ENCODE data around the gene SMIM29.
A peak's percentile ranks its signal among the peaks of the same experiment; 100 is the strongest.
"Not testable (repeated sequence)": the region's sequence is repeated elsewhere in the genome, so short reads cannot be mapped to it uniquely, and the experiment has no call there.

The SMIM29 gene

DNA sequence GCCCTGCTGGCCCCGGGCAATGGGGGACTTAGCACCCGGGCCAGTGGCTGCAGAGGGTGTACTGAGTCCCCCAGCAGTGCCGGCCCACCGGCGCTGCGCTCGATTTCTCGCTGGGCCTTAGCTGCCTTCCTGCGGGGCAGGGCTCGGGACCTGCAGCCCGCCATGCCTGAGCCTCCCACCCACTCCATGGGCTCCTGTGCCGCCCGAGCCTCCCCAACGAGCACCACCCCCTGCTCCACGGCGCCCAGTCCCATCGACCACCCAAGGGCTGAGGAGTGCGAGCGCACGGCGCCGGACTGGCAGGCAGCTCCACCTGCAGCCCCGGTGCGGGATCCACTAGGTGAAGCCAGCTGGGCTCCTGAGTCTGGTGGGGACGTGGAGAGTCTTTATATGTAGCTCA is 20.3 kb upstream of the SMIM29 start:
- not testable (repeated sequence) for DNase-seq (ENCODE audit: low spot score)

- DNase-seq (ENCODE audit: low spot score): no peak
Observed at GRCh38 chr6:34267746-34268145, 18.9 kb upstream of the SMIM29 start.

DNA sequence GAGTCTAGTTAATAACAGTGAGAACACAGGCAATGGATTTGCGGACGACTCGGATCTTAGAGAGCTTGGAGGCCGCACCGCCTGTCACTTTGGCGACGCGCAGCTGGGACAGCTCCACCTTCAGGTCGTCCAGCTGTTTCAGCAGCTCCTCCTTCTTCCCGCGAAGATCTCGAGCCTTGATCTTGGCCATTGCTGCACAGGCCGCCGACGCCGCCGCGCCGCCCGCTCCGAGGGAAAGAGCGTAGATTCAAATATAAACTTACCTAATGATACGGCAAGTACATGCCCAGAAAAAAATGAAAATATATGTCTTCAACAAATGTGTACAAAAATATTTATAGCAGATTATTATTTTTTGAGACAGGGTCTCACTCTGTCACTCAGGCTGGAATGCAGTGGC is 14.7 kb upstream of the SMIM29 start:
- not testable (repeated sequence) for DNase-seq (ENCODE audit: low spot score)

GRCh38 chr6:34260576-34261267 is 11.9 kb upstream of the SMIM29 start:
- no peak for DNase-seq (ENCODE audit: low spot score)

DNA sequence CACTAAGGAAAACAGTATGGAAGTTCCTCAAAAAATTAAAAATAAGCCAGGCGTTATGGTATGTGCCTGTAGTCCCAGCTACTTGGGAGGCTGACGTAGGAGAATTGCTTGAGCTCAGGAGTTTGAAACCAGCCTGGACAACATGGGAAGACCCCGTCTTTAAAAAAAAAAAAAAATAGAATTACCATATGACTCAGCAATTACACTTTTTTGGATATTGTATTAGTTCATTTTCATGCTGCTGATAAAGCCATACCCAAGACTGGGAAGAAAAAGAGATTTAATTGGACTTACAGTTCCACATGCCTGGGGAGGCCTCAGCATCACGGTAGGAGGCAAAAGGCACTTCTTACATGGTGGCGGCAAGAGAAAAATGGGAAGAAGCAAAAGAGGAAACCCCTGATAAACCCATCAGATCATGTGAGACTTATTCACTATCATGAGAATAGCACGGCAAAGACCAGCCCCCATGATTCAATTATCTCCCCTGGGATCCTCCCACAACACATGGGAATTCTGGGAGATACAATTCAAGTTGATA is 10.8 kb upstream of the SMIM29 start:
- DNase-seq (ENCODE audit: low spot score): no peak

DNA sequence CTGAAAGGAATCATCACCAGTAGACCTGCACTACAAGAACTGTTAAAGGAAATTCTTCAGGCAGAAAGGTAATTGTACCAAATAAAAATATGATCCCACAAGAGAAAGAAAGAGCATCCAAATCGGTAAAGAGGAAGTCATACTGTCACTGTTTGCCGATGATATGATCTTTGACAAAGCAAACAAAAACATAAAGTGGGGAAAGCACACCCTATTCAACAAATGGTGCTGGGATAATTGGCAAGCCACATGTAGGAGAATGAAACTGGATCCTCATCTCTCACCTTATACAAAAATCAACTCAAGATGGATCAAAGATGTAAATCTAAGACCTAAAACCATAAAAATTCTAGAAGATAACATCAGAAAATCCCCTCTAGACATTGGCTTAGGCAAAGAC is 3.6 kb upstream of the SMIM29 start:
- not testable (repeated sequence) for DNase-seq (ENCODE audit: low spot score)

GRCh38 chr6:34249469-34250261 is 859 bp upstream of the SMIM29 start:
- peak; percentile 4 for DNase-seq (ENCODE audit: low spot score)

GRCh38 chr6:34248198-34248726 is 544 bp downstream of the SMIM29 start:
- peak; percentile 33 for DNase-seq (ENCODE audit: low spot score)

DNA sequence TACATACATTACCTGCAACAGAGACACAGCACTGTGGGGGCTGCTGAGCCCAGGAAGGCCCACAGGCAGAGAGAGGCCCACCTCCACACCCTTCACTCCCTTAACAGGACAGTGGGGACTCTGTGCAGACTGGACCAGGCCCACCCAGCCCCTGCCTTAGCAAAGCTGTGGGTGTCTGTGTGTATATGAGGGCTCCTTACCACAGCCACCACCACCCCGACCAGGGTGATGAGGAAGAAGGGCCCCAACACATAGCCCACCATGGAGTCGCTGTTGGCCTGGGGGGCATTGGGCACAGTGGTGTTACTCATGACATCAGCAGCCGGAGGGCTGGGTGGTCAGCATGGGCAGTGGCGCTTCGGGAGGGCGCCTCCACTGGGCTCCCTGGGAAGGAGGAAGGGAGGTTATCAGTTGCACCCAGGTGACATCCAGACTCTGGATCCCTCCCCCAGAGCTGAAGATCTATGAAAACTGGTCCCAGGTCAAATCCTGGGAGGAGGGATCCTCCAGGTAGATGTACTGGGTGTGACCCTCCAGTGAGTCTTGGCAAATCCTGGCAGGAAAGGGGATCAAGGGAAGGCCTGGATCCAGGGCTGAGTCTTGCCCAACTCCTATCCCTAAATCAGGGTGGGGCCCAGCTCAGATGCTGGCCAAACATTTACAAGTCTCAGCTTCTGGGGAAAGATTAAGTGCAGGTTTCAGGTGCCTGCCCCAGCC is 1.2 kb downstream of the SMIM29 start:
- DNase-seq (ENCODE audit: low spot score): peak; percentile 25

DNA sequence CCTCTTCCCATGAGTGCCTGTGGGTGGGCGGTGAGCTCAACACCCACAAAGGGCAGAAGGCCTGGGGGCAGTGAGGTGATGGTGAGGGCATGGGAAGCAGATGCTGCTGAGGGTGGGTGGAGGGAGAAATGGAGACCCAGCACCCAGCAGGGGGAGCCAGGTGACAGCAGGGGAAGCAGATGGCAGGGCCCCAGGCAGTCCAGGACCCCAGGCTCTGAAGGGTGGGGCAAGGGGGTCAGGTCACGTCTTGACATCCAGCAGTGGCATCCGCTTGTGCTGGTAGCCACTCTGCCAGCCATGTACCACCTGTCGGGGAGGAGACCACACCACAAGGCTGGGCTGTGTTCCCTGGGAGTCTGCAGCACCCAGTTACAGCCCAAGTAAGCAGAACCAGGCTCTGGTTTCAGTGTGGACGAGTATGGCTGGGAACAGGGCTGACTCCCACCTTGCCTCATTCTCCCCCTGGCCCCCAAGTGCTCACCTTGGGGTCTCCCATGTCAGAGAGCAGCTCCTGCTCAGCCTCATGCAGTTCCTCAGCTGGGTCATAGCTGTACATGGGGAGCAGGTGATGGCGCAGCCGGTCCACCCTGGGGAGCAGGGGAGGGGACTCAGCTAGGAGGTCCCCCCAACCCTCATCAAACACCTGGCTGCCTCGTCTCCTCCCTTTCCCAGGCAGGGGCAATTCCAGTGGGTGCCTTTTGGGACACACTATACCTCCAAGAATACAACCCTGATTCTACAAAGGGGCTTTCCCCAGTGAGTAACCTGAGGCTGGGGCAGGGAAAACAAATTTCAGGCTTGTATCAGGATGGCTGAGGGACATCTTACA is 2.0 kb downstream of the SMIM29 start:
- DNase-seq (ENCODE audit: low spot score): peak; percentile 76

GRCh38 chr6:34246249-34246562 is 2.6 kb downstream of the SMIM29 start:
- no peak for DNase-seq (ENCODE audit: low spot score)

DNA sequence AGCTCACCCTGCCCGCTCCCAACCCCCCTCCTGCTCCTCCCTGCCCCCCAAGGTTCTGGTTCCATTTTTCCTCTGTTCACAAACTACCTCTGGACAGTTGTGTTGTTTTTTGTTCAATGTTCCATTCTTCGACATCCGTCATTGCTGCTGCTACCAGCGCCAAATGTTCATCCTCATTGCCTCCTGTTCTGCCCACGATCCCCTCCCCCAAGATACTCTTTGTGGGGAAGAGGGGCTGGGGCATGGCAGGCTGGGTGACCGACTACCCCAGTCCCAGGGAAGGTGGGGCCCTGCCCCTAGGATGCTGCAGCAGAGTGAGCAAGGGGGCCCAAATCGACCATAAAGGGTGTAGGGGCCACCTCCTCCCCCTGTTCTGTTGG is 3.1 kb downstream of the SMIM29 start:
- DNase-seq (ENCODE audit: low spot score): not testable (repeated sequence)

- not testable (repeated sequence) for DNase-seq (ENCODE audit: low spot score)
Observed at GRCh38 chr6:34245032-34245760, 3.6 kb downstream of the SMIM29 start.

DNA sequence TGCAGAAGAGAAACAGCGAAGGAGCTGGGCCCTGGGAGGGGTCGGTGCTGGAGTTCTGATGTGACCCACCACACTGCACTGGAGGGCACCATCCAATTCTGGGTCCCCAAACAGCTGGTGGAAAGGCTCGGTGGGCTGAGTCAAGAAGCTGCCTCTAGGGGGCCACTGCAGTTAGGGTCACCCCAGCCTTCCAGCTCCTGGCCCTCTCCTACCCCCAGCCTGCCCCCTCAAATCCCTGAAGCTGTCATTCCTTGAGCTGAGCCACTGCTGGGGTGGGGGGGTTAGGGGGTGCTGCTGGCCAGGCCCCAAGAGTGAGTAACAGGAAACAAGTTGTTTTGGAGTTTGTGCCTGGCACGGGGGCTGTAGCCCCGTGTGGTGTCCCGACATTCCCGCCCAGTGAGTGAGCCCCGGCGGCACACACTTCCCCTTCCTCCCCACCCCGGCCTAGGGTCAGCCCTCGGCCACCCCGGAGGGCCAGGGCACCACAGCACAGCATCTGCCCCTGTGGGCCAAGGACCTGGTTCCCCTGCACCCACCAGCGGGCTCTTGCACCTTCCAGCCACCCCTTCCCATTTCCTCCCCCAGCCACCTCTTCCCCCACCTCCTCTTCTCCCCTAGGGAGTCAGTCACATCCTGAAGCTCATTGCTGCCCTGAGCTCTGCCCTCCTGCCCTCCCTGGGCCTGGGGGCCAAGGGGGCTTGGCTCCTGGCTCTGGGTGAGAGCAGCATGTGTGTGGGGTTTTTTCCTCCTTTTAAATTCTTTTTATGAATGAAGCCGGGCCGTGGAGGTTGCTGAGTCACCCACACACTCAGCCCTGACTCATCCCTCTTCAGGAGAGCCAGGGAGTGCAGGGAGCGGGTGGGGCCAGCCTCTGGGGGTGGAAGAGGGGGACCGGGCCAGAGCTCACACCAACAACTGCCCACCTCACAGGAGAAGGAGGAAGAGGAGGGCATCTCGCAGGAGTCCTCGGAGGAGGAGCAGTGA is 4.6 kb downstream of the SMIM29 start:
- peak; percentile 44 for DNase-seq (ENCODE audit: low spot score)

DNA sequence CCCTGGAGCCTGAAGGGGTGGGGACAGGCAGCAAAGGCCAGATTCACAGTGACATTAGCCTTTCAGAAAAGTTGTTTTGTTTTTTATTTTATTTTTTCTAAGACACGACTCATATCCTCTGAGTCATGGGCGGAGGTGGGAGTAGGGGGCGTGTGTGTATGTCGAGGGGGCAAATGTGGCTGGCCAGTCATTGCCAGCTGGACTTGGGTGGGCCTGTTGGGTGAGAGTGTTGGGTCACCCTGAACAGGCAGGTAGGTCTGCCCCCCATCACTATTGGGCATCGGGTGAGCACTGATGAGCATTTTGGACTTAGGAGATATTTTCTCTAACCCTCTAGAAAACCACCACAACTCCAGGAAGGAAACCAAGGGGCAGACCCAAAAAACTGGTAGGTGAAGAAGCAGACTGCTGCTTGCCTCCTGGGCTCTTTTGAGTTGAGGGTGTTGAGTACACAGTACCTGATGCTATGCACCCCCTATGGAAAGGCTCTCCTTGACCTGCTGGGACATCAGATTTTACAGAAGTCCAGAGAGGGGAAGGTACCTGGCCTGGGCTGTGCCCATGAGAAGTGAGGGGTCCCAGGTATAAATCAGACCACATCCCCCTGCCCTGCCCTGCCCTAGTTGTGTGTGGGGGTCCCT is 5.6 kb downstream of the SMIM29 start:
- peak; percentile 4 for DNase-seq (ENCODE audit: low spot score)

DNA sequence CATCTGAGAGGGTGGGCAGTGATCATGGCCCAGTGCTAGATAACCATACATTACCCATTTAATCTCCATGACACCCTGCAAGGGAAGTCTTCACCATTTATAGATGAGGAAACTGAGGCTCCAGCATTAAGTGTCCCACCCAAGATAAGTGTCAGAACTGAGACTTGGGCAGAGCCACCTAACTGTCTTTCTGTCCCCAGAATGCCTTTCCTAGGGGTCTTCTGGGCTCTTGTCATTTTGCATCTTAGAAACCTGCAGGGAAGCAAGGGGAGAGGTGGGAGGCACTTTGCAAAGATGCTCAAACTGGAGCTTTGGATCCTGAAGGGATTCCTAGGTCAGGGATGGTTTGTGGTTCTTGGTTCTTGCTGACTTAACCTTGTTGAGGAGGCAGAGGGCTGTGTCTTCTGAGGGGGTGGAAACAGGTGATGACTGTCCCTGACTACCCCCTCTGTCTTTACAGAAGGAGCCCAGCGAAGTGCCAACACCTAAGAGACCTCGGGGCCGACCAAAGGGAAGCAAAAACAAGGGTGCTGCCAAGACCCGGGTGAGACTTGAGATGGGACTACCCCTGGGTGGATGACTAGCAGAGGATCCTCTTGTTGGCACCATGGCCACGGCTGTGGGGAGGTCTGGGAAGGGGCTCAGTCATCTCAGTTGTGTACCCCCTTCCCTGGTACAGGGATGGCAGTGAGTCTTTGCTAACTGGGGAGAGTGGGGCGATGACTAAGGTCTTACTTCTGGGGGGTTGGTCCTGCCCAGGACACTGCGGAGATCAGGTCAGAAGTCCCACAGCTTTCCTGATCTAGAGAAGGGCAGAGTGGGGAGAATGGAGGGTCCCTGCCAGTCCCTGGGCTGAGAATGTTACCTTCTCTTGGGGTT is 6.3 kb downstream of the SMIM29 start:
- peak; percentile 2 for DNase-seq (ENCODE audit: low spot score)

DNA sequence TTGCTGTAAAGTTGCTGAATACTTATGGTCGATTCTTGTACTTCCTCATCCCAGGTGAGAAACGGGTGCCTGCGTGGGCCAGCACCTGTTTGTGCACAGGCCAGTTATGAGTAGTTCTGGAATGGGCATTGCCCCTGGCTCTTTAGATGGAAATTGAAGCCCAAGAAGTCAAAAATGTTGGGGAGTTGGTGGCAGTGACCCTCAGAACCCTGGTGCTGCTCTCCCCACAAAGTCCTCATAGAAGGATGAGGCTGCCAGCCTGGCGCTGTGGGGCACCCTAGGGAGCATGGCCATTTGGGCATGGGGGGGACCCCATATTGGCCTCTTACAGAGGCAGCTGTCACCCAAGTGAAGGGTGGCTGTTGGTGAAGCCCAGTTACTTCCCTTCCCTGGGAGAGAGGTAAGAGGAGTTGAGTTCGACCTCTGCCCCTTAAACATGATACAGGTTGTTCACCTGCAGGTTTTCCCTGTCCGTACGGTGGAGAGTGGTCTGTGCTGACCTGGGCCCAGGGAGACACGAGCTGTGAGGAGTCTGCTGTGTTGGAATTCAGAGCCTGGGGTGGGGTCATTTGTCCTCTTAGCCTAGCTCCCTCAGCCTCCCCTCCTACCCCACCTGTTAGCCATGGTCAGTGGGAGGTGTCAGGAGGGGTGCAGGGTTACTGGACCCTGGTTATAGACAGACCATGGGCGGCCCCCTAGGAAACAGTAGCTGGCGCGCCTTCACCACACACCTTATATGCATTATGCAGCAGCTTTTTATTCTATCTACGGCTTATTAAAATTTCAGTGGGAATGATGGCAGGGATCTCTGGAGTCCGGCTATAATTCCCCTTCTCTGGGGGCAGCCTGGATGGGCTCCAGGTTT is 7.2 kb downstream of the SMIM29 start:
- peak; percentile 2 for DNase-seq (ENCODE audit: low spot score)

Measured in D341Med (cell line).